CD4-positive, alpha-beta T cell treated with Interleukin-2 at 100 ng/mL for 4 hours (primary cell): ENCODE data around the gene LTB4R2.

Source experiments
- DNase-seq: peaks from one replicate; pipeline ENCODE4 v3.0.0-alpha.2; 2020; ENCODE audit warnings: low spot score

LTB4R2 gene

DNA sequence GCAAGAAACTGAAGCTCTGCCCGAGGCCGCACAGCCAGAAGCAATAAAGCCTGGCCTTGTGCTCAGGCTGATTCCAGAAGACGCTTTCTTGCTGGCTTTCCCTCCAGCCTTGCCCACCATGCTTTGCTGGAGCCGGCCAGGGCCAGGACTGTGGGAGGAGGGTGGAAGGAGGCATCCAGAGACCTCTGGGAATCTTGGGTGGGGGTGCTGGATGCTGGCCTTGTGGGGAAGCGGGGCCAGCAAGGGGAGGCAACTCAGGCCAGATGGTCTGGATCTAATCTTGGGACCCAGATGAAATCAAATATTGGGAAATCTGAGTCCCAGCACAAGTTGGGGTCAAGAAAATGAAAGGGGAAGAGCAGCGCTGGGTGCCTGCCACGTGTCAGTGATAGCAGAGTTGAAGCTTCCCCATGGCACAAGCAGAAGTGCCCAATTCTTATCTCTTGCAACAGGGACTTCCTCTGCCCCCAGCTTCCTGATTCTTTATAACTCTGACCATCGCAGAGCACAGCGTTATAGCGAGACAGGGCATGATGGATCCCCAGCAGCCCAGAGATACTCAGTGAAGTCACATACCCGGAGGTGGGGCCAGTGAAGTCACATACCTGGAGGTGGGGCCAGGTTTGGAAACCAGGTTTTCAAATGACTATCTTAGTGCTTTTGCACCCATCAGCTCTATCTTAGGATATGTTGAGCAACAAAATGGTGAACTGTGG, 32.2 kb upstream of the LTB4R2 start:
- no peak for DNase-seq

DNA sequence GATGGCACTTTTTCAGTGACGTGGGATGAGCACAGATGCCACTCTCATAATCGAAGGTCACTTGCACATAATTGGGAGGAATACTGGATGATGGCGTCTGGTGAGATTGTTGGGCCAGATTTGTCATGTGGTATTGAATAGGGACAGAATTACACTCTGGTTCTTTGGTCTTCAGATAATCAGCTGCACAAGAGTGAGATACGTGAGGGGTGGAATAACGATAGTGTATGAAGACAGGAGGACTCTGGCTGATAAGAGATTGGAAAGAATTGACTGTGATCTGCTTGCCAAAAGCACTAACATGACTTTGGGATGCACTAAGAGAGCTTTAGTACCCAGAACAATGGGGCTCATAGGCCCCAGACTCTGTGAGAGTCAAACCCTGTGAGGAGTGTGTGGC, 31.5 kb upstream of the LTB4R2 start:
- no peak for DNase-seq

DNA sequence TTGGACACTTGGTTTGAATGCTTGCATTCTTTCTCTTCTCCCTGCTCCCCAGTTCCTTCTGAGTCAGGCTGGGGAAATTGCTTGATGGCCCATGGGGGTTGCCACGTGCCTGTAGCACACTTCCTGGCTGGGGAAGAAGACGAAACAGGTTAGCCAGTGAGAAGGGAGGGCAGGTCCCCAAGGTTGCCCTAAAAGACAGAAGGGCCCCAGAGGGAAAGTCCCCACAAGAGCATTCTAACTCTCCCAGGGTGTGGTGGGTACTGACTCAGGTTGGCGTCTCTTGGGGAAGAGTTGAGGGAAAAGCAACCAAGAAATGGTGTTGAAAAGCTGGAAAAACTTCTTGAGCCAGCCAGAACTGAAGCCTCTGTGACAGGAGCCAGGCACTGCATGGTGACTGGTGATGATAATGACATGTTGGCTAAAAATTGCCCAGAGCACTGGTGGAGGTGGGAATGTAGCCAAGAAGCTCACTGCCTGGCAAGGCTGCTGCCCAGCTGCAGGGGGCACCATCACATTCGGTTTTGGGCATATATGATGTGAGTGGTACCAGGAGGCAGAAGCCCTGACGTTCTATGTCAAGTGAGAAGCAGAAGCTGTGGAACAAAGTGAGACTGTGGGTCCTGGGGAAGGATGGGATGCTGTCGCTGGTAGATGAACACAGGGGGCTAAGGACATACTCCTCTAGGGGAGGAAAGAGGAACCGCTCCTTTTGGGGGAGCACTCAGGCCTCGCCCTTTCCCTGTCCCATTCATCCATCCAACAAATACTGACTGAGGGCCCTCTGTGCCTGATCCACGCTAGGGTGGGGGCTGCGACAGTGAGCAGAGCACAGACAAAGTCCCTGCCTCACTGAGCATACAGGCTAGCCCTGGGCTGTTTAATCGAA, 30.4 kb upstream of the LTB4R2 start:
- DNase-seq = peak; percentile 67

DNA sequence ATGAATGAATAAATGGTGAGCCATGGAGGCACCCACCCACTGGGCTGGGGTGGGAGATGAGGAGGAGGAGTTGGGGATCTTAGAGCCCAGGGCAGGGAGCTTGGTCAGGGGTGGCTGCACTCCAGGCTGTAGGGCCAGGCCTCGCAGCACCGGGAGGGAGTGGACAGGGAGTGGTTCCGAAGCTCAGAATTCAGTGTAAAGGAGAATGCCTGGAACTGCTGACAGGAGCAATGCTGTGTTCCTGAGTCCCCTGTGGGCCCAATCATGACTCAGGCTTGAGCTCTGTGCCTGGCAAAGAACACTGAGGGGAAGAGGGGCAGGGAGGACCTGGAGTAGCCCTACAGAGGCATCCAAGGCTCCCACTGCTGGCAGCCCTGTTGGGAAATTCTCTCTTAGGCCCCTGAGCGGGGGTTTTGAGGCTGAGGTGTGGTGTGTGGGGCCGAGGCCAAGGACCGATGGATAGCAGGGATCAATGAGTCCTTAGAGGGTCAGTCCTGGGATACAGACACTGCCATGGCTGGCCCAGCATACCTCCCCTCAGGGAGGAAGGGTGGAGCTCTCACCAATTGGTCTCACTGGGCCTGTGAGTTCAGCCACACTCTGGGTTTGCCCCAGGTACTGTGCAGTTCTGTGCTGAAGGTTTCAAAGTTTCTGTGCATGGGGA, 29.0 kb upstream of the LTB4R2 start:
- no peak for DNase-seq

DNA sequence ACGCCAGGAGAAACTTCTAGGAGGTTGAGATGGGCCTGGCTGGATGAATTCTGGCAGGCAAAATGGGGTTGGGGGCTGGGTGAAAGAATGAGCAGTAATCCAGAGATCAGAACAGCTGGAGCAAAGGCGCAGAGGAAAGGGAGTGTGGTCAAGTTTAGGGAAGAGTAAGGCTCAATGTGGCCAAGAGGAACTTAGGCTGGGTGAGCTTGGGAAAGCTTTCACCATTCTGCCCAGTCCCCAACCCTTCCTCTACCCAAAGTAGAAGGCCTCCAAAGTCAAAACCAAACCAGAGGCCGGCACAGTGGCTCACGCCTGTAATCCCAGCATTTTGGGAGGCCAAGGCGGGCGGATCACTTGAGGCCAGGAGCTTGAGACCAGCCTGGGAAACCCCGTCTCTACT, 28.3 kb upstream of the LTB4R2 start:
- DNase-seq = no peak

DNA sequence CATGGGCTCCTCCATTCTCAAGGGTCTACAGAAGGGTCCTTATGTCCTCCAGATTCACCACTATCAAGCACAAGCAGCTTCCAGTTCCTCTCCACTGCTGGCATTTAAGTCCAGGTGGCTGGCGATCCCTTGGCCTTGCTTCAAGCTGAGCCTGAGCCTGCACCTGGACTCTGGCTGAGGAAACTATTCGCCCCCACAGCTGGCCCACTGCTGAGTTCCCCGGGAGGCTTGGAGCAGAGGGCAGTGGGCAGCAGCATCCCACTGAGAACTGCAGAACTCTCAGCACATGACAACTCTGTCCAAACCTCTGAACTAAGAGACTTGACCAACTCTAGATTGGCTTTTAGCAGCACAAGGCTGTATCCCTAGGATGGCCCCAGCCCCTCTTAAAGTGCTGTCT, 27.2 kb upstream of the LTB4R2 start:
- DNase-seq = no peak

GRCh38 chr14:24283796-24284460, 26.0 kb upstream of the LTB4R2 start:
- DNase-seq = no peak

DNA sequence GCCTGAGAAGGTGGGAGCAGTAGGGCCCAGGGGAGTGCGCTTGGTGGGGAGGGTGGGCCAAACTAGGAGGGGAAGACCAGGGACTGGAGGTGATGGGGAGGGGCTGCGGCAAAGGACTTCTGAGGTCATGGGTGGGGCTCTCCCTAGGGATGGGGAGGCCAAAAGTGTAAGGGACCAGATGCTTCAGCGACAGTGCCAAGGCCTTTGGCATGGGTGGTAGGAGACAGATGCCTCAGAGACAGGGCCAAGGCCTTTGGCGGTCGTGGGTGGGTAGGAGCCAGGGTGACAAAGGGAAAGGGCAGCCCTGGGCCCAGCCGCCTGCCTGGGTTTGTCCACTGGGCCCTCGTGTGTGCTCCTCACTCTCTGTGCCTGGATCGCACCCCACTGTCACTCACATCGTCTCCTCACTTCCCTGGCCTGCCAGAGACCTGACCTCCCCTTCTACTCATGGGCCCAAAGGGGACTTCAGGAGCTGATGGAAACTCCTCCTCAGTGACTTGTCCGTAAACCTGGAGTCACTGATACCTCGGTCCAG, 25.4 kb upstream of the LTB4R2 start:
- DNase-seq = no peak

GRCh38 chr14:24285351-24285750, 24.6 kb upstream of the LTB4R2 start:
- no peak for DNase-seq

DNA sequence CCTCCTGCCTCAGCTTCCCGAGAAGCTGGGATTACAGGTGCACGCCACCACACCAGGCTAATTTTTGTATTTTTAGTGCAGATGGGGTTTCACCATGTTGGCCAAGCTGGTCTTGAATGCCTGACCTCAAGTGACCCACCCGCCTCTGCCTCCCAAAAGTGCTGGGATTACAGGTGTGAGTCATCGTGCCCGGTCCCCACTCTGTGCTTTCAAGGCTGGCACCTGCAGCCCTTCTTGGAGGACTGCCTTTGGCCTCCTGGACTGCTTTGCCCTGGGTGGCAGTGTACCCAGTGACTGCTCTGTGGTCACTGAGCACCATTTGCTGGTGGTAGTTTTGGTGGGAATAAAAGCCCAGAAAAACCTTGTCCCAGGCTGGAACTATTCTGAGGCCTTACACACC, 22.9 kb upstream of the LTB4R2 start:
- no peak for DNase-seq

DNA sequence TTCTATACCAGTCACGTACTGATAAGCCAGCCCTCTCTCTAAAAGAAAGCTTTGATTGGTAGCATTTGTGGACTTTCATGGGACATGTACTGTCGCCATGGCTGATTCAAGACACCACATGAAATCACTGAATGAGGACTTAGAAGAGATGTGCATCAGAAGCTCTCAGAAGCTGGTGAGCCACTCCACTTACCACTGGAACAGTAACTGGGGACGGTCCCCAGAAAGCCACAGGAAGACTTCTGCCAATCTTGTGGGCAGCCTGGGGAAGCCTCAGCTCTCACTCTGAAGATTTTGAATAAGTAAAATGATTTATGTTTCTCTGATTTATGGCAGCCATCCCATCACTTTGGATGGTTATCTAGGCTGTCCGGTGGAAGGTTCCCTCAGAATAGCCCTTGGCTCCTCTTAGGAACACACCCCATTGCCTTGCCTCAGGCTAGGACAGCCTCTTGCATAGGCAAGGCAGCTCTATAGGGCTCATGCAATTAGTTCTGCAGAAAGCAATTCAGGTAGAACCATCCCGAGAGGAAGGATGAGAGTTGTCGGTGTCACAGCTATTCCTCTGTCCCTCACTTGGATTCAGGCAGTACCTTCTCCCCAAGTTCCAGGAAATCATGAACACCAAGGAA, 20.2 kb upstream of the LTB4R2 start:
- no peak for DNase-seq

DNA sequence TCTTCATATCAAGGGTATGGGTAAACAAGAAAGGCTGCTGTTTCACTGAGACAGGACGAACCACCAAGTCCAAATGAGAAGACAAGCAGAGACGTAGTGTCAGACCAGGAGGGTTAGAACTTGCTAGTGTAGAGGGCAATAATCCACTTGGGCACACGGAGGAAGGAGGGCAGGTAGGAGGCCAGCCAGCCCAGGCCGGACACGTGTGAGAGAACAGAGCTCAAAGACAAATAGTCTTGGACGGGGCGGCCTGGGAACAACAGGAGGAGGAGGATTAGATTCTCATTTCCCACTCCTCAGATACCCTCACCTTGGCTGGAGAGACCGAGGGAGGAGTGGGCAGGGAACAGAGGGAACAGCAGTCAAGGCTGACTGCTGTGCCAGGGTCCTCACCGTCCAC, 19.2 kb upstream of the LTB4R2 start:
- no peak for DNase-seq

GRCh38 chr14:24291446-24292117, 18.4 kb upstream of the LTB4R2 start:
- DNase-seq = no peak

DNA sequence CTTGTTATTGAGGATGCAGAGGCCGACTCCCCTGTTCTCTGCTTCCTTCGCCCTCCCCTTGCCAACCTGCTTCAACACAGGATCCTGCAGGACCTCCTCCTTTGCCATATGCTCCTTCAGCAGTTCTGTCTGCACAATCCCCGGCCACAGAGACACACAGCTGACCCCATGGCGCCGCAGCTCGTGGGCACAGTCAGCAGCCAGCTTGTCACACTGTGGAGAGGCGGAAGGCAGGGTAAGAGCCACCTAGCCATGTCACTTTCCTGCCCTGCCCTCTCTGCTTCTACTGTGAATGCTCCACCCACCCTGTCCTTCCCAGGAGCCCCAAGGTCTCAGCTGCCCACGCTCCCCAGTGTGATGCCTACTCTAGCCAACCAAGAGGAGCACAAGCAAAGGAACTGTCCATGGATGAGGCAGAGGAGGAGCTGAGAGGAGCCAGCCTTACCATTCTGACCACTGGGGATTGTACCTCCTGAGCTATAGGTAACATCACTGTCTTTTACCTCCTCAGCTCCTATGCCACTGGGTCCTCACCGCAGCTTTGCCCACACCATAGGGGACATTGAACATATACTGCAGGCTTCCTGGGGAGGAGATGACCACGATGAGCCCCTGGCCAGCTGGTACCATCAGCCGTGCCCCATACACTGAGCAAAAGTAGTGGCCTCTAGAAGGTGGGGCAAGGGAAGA, 17.7 kb upstream of the LTB4R2 start:
- DNase-seq = no peak

DNA sequence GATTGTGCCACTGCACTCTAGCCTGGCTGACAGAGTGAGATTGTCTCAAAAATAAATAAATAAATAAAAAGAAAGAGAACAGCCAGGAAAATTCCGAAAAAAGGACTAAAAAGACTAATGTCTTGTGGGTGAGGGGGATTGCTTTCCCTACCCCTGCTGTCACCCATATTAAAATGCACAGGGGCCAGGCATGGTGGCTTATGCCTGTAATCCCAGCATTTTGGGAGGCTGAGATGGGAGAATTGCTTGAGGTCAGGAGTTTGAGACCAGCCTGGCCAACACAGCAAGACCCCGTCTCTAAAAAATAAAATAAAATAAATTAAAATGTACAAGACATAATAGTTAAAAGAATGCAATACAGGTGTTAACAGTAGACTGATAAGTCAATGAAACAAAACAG, 16.4 kb upstream of the LTB4R2 start:
- no peak for DNase-seq

GRCh38 chr14:24296341-24297157, 13.4 kb upstream of the LTB4R2 start:
- peak; percentile 87 for DNase-seq

DNA sequence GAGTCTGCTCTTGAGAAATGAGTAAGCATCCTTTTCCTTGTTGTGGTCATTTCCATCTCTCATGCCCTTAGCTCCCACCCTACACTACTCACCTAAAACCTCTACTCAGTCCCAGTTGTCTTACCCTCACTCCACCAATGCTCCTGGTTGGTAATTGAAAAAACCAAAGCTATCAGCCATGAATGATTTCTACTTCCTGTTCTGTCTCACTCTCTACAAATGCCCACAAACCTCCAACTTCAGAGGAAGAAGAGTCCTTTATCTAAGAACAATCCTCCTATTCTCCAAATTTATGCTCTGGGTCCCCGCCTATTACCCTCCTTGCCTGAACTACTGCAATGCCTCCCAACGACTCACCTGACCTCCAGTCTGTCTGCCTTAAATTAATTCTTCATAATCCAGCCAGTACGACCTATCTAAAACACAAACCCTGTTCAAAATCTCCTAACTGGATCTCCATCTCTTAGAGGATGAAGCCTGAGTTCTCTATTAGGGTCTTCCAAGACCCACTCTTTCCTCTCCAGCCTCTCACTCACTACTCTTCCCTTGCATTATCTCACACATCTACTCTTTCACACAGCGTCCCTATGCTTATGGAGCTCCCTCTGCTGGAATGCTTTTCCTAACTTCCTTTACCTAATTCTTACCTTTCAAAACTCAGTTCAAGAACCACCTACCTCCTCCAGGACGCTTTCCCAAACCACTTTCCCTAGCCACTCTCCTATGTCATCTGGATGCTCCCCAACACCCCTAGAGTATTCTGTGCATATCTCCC, 12.6 kb upstream of the LTB4R2 start:
- DNase-seq = no peak

- no peak for DNase-seq
Measured at GRCh38 chr14:24298892-24299254, 11.1 kb upstream of the LTB4R2 start.
